Superior temporal gyrus (tissue), 1 donor: ENCODE measurements around the gene SLC26A5.
A peak's percentile ranks its signal among the peaks of the same experiment; 100 is the strongest.

Source experiments
- DNase-seq: peaks from one replicate; pipeline ENCODE4 v3.0.0-alpha.2; 2016; ENCODE audit errors: extremely low spot score

Gene SLC26A5

GRCh38 chr7:103347507-103348267 lies 98.3 kb downstream of the SLC26A5 start, which contains the start of gene PSMC2:
Gene PSMC2 (plus strand): TSS chr7:103347643. CDS start chr7:103347712, 69 bp downstream.
- DNase-seq, result peak; percentile 97

GRCh38 chr7:103346396-103346795 lies 99.6 kb downstream of the SLC26A5 start:
- no peak for DNase-seq

GRCh38 chr7:103344453-103345149 lies 101.4 kb downstream of the SLC26A5 start, which contains the start of gene DNAJC2:
Gene DNAJC2 (minus strand): TSS chr7:103344767. CDS start chr7:103344622, 145 bp downstream.
- peak; percentile 91 for DNase-seq

GRCh38 chr7:103343758-103344452 lies 102.1 kb downstream of the SLC26A5 start:
- DNase-seq, result no peak

- no peak for DNase-seq
These were observed 102.7 kb downstream of the SLC26A5 start for GRCh38 chr7:103343332-103343731.

- DNase-seq, result no peak
These were observed 104.5 kb downstream of the SLC26A5 start for GRCh38 chr7:103341466-103341865.

- DNase-seq, result no peak
These were observed 107.1 kb downstream of the SLC26A5 start for GRCh38 chr7:103338864-103339263.

- DNase-seq, result no peak
These were observed 109.2 kb downstream of the SLC26A5 start for GRCh38 chr7:103336761-103337160.

GRCh38 chr7:103325744-103326143 lies 120.3 kb downstream of the SLC26A5 start:
- no peak for DNase-seq
